HUES6 (cell line): ENCODE results near the gene LRRC7.

Experiments
- H3K27ac ChIP-seq: 2 replicates; pipeline ENCODE4 v1.7.0; 2013; ENCODE audit warnings: low read depth, mild to moderate bottlenecking, low read length, inconsistent platforms
- H3K27me3 ChIP-seq: 2 replicates; pipeline ENCODE4 v1.6.1; 2013; ENCODE audit warnings: low read length; ENCODE audit not compliant: control insufficient read depth, insufficient read depth
- H3K36me3 ChIP-seq: 2 replicates; pipeline ENCODE4 v1.6.1; 2013; ENCODE audit warnings: low read length; ENCODE audit not compliant: control insufficient read depth, insufficient read depth
- H3K4me1 ChIP-seq: 2 replicates; pipeline ENCODE4 v1.6.1; 2013; ENCODE audit warnings: low read length; ENCODE audit not compliant: control insufficient read depth, insufficient read depth
- H3K4me3 ChIP-seq: 2 replicates; pipeline ENCODE4 v1.5.1; 2013; ENCODE audit warnings: low read depth, low read length
- H3K9ac ChIP-seq: one replicate; pipeline ENCODE4 v1.6.1; 2013; ENCODE audit warnings: mild to moderate bottlenecking, low read length
- H3K9me3 ChIP-seq: 2 replicates; pipeline ENCODE4 v1.6.1; 2013; ENCODE audit warnings: low read depth, low read length; ENCODE audit not compliant: control insufficient read depth, insufficient read depth

Gene LRRC7

DNA sequence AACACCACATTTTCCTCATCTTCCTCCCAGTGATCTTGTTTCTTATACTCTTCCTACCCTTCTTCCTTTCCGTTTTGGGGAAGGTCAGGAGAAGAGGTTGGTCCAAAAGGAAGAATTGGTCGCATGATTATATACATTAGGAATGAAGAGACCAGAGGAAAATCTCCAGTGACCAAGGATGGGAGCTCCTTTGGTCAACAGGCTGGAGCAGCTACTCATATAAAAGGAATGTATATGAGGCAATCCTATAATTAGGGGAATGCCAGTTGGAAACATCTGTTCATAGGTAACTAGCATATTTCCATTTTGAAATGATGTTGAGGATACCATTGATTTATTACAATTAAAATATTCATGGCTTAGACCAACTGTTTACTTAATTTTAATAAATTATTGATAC is 523.2 kb downstream of the LRRC7 start:
- no peaks in the 10 kb centered on the region for H3K27me3 ChIP-seq
- no peaks in the 10 kb centered on the region for H3K9me3 ChIP-seq
- H3K27ac ChIP-seq = no peak overlapping the region
- H3K4me3 ChIP-seq = no peak overlapping the region
- H3K4me1 ChIP-seq = no peaks in the 10 kb centered on the region
- H3K36me3 ChIP-seq = no peaks in the 10 kb centered on the region
- no peak overlapping the region for H3K9ac ChIP-seq

DNA sequence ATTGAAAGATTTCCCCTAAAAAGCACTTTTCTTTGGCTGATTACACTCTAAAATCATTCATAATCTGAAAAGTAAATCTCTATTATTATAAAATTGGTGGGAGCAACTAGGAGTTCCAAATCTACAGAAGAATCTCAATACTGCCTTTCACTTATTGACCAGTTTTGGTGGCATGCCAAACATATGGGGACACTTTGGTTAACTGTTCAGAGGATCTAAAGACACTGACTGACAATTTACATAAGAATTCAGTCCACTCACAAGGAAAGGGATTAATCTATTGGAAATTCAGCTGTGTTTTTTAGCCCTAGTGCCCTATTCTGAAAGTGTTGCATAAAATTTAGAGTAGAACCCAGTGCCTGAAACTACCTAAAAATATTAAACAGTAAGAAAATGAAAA is 524.1 kb downstream of the LRRC7 start:
- H3K36me3 ChIP-seq = no peaks in the 10 kb centered on the region
- H3K9ac ChIP-seq = no peak overlapping the region
- no peak overlapping the region for H3K27ac ChIP-seq
- H3K9me3 ChIP-seq = no peaks in the 10 kb centered on the region
- no peaks in the 10 kb centered on the region for H3K27me3 ChIP-seq
- H3K4me3 ChIP-seq = no peak overlapping the region
- H3K4me1 ChIP-seq = no peaks in the 10 kb centered on the region

DNA sequence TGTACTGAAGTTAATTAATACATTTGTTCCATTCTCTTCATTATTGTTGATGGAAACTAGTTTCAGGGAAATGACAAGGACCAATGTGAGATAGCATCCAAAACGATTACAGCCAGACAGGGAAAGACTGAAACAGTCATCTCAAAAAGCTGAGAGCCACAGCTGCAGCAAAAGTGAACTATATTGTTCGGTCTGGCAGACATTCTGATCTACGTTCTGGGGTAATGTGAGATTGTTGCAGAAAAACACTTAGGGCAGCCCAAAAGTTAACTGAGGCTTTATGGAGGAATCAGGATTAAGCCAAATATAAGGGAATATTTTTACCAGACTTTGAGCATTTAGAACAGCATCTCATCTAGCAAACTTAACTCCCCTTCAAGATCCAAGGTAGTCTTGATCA is 524.8 kb downstream of the LRRC7 start:
- Histone ChIP-seq H3K27ac (no peak overlapping the region), H3K36me3 (no peaks in the 10 kb centered on the region), H3K9ac (no peak overlapping the region), H3K4me3 (no peak overlapping the region), H3K9me3 (no peaks in the 10 kb centered on the region), H3K4me1 (no peaks in the 10 kb centered on the region), H3K27me3 (no peaks in the 10 kb centered on the region)

DNA sequence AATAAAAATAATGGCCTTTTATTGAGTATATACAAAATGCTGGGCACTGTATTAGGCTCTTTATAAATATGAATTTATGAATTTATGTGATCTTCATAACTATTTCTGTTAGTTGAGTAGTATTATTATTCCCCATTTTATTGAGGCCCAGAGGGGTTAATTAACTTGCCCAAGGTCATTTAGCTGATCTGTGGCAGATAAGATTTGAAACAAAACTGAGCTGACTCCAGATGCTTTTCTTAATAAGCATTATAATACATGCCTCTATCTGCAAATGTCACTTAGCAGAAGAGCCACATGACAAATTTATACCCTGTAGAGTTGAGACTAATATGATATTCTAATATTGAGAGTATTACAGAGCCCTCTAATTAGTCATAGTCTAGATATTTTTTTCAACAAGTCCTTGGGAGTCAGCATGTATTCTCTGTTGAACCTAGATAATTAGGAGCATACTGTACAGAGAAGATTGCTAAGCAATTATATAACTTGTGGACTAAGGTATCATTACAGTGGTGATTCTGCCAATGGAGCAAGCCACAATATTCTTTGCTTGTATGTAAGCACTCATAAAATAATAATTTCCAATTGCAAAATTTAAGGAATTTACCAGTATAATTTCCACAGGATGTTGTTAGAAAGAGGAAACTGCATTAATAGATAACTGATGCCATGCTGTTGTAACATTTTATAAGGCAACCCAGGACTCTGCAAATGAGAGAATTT is 525.7 kb downstream of the LRRC7 start:
- H3K27me3 ChIP-seq = no peaks in the 10 kb centered on the region
- H3K9me3 ChIP-seq = no peaks in the 10 kb centered on the region
- H3K27ac ChIP-seq = no peak overlapping the region
- no peaks in the 10 kb centered on the region for H3K36me3 ChIP-seq
- H3K9ac ChIP-seq = no peak overlapping the region
- H3K4me1 ChIP-seq = no peaks in the 10 kb centered on the region
- no peak overlapping the region for H3K4me3 ChIP-seq

DNA sequence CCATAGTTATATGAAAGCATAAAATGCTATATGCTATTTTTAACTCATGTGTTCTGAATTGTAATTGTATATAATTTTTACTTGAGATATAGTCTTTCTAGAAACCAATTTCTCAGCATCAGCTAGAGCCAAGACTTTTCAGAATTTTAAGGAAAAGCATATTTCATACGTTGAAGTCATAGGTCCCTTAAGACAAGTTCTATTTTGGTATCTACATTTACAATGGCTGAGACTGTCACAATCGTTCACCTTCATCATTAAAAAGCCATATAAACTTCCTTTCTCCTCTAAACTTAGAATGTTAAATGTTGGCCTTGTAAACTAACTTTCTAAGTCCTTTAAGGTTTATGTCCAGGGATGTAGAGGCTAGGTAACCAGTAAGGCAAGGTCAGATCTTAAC is 533.5 kb downstream of the LRRC7 start:
- Histone ChIP-seq H3K27me3 (no peaks in the 10 kb centered on the region), H3K27ac (no peak overlapping the region), H3K9me3 (no peaks in the 10 kb centered on the region), H3K9ac (no peak overlapping the region), H3K36me3 (no peaks in the 10 kb centered on the region), H3K4me1 (no peaks in the 10 kb centered on the region), H3K4me3 (no peak overlapping the region)

DNA sequence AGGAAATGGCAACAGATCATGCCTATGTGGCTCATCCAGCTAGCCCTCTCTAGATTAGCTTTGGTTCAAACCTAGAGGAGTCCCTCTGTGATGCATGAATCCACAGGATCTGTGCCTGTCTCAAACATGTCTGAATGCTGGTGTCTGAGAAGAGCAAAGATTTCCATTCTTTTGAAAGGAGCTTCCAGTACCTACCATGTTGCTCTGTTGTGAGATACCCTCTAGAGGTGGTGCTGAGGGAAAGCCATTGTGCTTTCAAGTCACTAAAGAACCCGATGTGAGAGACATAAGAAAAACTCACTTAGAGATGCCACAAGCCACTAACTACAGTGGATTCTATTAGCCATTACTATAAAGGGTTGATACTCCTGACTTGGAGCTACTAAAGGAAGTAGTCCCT is 534.1 kb downstream of the LRRC7 start:
- H3K36me3 ChIP-seq = no peaks in the 10 kb centered on the region
- H3K9ac ChIP-seq = no peak overlapping the region
- no peaks in the 10 kb centered on the region for H3K9me3 ChIP-seq
- no peaks in the 10 kb centered on the region for H3K4me1 ChIP-seq
- H3K4me3 ChIP-seq = no peak overlapping the region
- no peaks in the 10 kb centered on the region for H3K27me3 ChIP-seq
- no peak overlapping the region for H3K27ac ChIP-seq

DNA sequence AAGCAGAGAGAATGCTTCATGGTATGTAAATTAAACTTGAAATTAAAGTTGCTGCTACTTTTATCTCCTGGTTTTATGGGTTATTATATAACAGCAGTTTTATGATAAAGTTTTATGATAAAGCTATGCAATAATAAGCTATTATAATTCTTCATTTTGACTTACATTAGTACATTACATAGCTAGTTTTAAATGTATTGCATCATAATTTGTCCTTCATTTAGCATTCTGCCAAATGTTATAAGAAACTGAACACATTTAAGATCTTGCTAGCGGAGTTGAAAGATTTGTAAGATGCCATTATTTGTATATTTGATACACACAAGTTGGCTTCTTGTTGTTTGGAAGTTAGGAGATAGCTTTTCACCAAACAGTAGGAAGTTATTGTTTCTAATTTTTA is 536.0 kb downstream of the LRRC7 start:
- Histone ChIP-seq H3K9ac (no peak overlapping the region), H3K4me3 (no peak overlapping the region), H3K4me1 (no peaks in the 10 kb centered on the region)

DNA sequence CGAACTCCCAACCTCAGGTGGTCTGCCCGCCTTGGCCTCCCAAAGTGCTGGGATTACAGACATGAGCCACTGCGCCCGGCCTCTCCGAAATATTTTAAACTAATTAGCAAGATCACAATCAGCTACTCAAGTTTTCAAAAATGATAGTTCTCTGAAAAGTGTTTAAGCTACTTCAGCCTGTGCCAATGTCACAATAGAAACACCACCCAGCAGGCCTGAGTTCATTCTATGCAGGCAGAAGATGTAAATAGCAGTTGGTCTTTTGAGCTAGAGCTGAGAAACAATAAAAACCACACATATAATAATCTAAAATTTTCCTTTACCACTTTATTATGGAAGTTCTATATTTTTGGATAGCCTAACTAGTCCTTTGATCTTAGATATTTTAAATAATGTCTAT is 541.5 kb downstream of the LRRC7 start:
- H3K9me3 ChIP-seq = no peaks in the 10 kb centered on the region
- H3K27me3 ChIP-seq = no peaks in the 10 kb centered on the region

More for the DNA sequence above, 536.0 kb downstream of the LRRC7 start:
- H3K27ac ChIP-seq = no peak overlapping the region
- no peaks in the 10 kb centered on the region for H3K27me3 ChIP-seq
- H3K9me3 ChIP-seq = no peaks in the 10 kb centered on the region
- no peaks in the 10 kb centered on the region for H3K36me3 ChIP-seq

DNA sequence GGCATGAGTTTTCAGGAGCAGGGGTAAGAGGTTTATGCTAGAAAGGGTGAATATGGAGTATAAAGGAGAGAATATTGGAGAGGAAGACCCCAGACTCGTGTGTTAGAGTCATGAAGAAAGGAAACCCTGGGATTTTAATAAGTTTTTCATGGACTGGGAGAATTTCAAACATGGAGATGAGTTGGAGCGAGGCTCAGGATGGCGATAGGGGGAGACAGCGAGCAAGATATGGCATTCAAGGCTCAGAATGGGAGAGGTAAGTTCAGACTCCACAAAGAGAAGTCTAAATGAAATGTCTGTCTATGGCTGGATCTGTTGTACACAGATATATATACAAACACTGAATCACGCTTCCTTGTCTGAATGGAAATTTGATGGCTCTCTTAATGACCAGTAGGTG is 545.1 kb downstream of the LRRC7 start:
- no peak overlapping the region for H3K9ac ChIP-seq
- H3K27me3 ChIP-seq = no peaks in the 10 kb centered on the region
- no peaks in the 10 kb centered on the region for H3K36me3 ChIP-seq
- H3K4me1 ChIP-seq = no peaks in the 10 kb centered on the region
- H3K4me3 ChIP-seq = no peak overlapping the region
- H3K27ac ChIP-seq = no peak overlapping the region
- H3K9me3 ChIP-seq = no peaks in the 10 kb centered on the region

More for the DNA sequence above, 541.5 kb downstream of the LRRC7 start:
- H3K9ac ChIP-seq = no peak overlapping the region
- H3K36me3 ChIP-seq = no peaks in the 10 kb centered on the region
- H3K27ac ChIP-seq = no peak overlapping the region
- H3K4me1 ChIP-seq = no peaks in the 10 kb centered on the region
- no peak overlapping the region for H3K4me3 ChIP-seq

DNA sequence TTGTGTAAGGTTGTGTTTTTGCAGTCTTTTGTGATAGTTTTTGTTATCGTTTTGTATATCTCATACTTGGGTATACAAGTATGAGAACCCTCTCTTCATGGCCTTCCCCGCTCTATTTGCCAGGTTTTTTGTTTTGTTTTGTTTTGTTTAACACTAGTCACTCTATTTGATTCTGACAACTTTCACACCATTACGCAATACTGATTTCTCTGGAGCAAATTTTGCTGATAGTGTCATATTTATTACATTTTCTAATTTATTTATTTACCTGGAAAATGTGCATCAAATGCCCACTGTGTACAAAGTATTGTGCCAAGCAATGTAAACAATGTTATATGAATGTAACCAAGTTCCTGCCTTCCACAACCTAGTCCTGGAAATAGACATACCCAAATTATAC is 547.6 kb downstream of the LRRC7 start:
- no peak overlapping the region for H3K27ac ChIP-seq
- H3K9me3 ChIP-seq = no peaks in the 10 kb centered on the region
- H3K36me3 ChIP-seq = no peaks in the 10 kb centered on the region
- no peak overlapping the region for H3K9ac ChIP-seq
- no peaks in the 10 kb centered on the region for H3K4me1 ChIP-seq
- H3K27me3 ChIP-seq = no peaks in the 10 kb centered on the region
- no peak overlapping the region for H3K4me3 ChIP-seq

DNA sequence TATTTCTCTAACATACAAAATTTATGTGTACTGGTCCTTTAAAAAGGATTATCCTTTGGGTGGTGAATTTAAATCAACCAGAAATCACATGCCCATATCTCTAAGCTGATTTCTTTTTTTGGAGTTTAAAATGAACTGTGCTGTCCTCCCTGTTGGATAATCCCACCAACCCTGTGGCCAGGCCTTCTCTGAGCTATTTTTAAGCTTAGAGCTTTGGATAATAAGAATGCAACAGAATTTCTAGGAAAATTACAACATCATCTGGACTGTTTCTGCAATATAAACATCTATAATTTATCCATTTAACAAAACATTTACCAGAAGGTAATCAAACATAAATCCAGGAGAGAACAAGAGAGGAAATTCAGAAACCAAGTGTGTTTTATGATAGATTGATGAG is 549.3 kb downstream of the LRRC7 start:
- Histone ChIP-seq H3K4me1 (no peaks in the 10 kb centered on the region), H3K27ac (no peak overlapping the region), H3K36me3 (no peaks in the 10 kb centered on the region), H3K4me3 (no peak overlapping the region), H3K27me3 (no peaks in the 10 kb centered on the region), H3K9me3 (no peaks in the 10 kb centered on the region), H3K9ac (no peak overlapping the region)
